Loucy (cell line): ENCODE data around the gene SDK1.

Experiments used
- EZH2phosphoT487 ChIP-seq: fragments of 200-600 bp; IDR thresholded peaks from 2 replicates; pipeline ENCODE4 v1.6.1; 2018; ENCODE audit warnings: antibody characterized with exemption, mild to moderate bottlenecking, moderate library complexity, borderline replicate concordance
- TF ChIP-seq, protein P1 (sequence below): fragments of 200-600 bp; sonication (generic); conservative IDR thresholded peaks from 2 replicates; pipeline ENCODE4 v1.5.1; 2014; ENCODE audit warnings: mild to moderate bottlenecking, antibody characterized with exemption, low read length

GRCh38 chr7:3564231-3564630, 263.2 kb downstream of the SDK1 start:
- TF ChIP-seq, protein P1, sequence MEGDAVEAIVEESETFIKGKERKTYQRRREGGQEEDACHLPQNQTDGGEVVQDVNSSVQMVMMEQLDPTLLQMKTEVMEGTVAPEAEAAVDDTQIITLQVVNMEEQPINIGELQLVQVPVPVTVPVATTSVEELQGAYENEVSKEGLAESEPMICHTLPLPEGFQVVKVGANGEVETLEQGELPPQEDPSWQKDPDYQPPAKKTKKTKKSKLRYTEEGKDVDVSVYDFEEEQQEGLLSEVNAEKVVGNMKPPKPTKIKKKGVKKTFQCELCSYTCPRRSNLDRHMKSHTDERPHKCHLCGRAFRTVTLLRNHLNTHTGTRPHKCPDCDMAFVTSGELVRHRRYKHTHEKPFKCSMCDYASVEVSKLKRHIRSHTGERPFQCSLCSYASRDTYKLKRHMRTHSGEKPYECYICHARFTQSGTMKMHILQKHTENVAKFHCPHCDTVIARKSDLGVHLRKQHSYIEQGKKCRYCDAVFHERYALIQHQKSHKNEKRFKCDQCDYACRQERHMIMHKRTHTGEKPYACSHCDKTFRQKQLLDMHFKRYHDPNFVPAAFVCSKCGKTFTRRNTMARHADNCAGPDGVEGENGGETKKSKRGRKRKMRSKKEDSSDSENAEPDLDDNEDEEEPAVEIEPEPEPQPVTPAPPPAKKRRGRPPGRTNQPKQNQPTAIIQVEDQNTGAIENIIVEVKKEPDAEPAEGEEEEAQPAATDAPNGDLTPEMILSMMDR, result no peak
- no peak for TF ChIP-seq EZH2phosphoT487
